HG02610 (cell line): Measurements from ENCODE around the gene AXIN2.
"Not testable (repeated sequence)": the region's sequence is repeated elsewhere in the genome, so short reads cannot be mapped to it uniquely, and the experiment has no call there.

ENCODE experiments used
- ATAC-seq: cut with Tn5 transposase; IDR thresholded peaks from one replicate; pipeline ENCODE4 v1.9.1; 2021; ENCODE audit warnings: mild to moderate bottlenecking, moderate library complexity; ENCODE audit not compliant: unreplicated experiment

AXIN2 gene

DNA sequence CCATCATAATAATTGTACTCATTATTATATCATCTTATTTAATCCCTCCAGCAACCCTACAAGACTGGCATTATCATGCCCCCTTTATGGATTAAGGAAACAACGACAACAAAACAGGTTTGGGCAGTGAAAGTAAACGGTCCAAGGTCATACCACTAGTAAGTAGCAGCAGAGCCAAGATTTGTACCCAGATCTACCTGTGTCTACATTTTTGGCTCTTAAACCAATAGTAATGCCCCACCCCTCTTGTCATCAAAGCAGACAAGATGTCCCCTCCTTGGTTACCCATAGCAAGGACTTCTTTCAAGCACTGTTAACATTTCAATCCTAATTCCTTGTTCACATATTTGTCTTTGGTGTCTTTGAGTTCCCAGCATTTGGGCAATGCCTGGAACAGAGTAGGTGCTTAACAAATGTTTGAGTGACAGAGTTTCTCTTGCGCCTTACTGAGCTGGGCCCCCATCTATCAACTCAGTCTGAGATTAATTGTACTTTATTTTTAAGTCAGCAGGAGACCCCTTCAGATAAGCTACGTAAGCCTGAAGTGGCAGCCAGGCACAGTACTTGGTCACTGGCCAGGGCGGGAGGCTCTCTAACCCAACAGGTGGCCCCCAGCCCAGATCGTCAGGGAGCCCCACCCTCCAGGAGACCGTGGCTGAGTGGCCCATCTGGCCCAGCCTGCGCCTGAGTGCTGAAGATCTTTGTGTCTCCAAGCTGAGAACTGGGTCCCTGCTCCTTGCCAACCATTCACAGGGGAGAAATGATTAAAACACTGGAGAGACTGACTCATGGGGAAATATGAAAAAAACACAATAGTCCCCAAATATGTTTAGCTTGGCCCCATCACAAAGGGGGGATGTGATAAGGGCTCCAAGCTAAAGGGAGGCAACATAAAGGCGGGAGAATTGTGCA, 75.8 kb downstream of the AXIN2 start:
- ATAC-seq: no peak

DNA sequence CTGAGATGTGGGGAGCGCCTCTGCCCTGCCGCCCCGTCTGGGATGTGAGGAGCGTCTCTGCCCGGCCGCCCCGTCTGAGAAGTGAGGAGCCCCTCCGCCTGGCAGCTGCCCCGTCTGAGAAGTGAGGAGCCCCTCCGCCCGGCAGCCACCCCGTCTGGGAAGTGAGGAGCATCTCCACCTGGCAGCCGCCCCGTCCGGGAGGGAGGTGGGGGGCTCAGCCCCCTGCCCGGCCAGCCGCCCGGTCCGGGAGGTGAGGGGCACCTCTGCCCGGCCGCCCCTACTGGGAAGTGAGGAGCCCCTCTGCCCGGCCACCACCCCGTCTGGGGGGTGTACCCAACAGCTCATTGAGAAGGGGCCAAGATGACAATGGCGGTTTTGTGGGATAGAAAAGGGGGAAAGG, 77.0 kb downstream of the AXIN2 start:
- ATAC-seq: not testable (repeated sequence)

DNA sequence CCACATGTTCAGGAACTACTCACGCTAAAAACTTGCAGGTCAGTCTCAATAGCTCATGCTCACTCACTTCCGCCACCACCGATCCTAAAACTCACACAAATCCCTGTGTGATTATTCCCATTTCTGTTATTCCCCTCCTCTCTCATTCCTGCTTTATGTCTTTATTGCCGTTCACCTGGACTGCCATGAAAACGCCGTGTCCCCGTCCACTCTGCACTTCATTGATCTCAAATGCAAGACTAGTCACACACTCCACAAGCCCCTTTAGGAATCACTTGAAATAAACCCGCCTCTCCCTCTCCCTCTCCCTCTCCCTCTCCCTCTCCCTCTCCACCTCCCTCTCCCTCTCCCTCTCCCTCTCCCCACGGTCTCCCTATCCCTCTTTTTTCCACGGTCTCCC, 78.0 kb downstream of the AXIN2 start:
- ATAC-seq: no peak

DNA sequence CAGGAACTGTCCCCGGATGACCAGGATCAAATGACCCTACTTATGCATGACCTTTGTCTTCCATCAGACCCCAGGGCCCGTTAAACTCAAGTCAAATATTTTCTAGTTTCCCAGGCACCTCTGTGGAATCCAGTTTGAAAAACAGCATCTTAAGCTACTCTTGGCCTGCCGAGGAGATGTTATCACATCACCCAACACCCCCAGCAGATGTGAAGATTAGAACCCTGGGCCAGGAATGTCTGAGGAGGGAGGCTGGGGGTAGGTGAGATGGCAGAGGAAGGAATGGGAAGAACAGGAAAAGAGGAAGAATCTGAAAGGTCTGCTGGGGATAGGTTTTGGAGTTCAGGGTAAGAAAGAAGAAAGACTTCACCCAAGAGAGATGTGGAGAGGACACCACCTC, 79.2 kb downstream of the AXIN2 start:
- ATAC-seq: no peak

- ATAC-seq: no peak
Observed at GRCh38 chr17:65479282-65479681, 82.2 kb downstream of the AXIN2 start.
